GM23248 (cell line): Measurements from ENCODE around the gene ZNF32. TPM values are rescaled to one million over a fixed set of nuclear protein-coding genes. Genes with fewer than 3 reads are reported as not detected.
"Not testable (repeated sequence)": the region's sequence is repeated elsewhere in the genome, so short reads cannot be mapped to it uniquely, and the experiment has no call there.

Source experiments
- DNase-seq: peaks from one replicate; pipeline ENCODE4 v3.0.0-alpha.2; 2015
- H2AFZ ChIP-seq: fragments of 200-600 bp; sonication (generic); 2 replicates; pipeline ENCODE4 v1.6.1; 2016; ENCODE audit warnings: antibody characterized with exemption
- H3F3A ChIP-seq: fragments of 200-600 bp; sonication (generic); 2 replicates; pipeline ENCODE4 v1.6.1; 2016; ENCODE audit warnings: mild to moderate bottlenecking, antibody characterized with exemption, mixed run types; ENCODE audit not compliant: insufficient read depth
- H3K27ac ChIP-seq: fragments of 200-600 bp; sonication (generic); 2 replicates; pipeline ENCODE4 v1.5.1; 2016; ENCODE audit warnings: mild to moderate bottlenecking
- H3K27me3 ChIP-seq: fragments of 200-600 bp; sonication (generic); replicated peaks from 2 replicates; pipeline ENCODE4 v1.6.1; 2016; ENCODE audit warnings: mild to moderate bottlenecking; ENCODE audit not compliant: insufficient read depth
- H3K36me3 ChIP-seq: fragments of 200-600 bp; sonication (generic); 2 replicates; pipeline ENCODE4 v1.6.1; 2016; ENCODE audit warnings: low read depth, mild to moderate bottlenecking
- H3K4me1 ChIP-seq: fragments of 200-600 bp; sonication (generic); 2 replicates; pipeline ENCODE4 v1.6.1; 2016; ENCODE audit warnings: mild to moderate bottlenecking; ENCODE audit not compliant: insufficient read depth
- H3K4me2 ChIP-seq: fragments of 200-600 bp; sonication (generic); one replicate; pipeline ENCODE4 v1.6.1; 2016; ENCODE audit warnings: mild to moderate bottlenecking; ENCODE audit not compliant: unreplicated experiment
- H3K4me3 ChIP-seq: fragments of 200-600 bp; sonication (generic); 2 replicates; pipeline ENCODE4 v1.5.1; 2016; ENCODE audit warnings: mild to moderate bottlenecking
- H3K79me2 ChIP-seq: fragments of 200-600 bp; sonication (generic); 2 replicates; pipeline ENCODE4 v1.6.1; 2016; ENCODE audit warnings: mild to moderate bottlenecking; ENCODE audit not compliant: insufficient read depth
- H3K9ac ChIP-seq: fragments of 200-600 bp; sonication (generic); 2 replicates; pipeline ENCODE4 v1.6.1; 2016; ENCODE audit warnings: mild to moderate bottlenecking
- H3K9me2 ChIP-seq: fragments of 200-600 bp; sonication (generic); 2 replicates; pipeline ENCODE4 v1.6.1; 2016; ENCODE audit warnings: mixed run types, mild to moderate bottlenecking, moderate library complexity; ENCODE audit not compliant: insufficient read depth
- H3K9me3 ChIP-seq: fragments of 200-600 bp; sonication (generic); one replicate; pipeline ENCODE4 v1.6.1; 2017; ENCODE audit warnings: low read depth
- H4K20me1 ChIP-seq: fragments of 200-600 bp; sonication (generic); 2 replicates; pipeline ENCODE4 v1.6.0; 2016; ENCODE audit not compliant: insufficient read depth
- EZH2 ChIP-seq: fragments of 200-600 bp; sonication (generic); IDR thresholded peaks from 2 replicates; pipeline ENCODE4 v1.6.1; 2018; ENCODE audit warnings: antibody characterized with exemption, mild to moderate bottlenecking; ENCODE audit not compliant: insufficient read depth, poor library complexity, severe bottlenecking
- EZH2phosphoT487 ChIP-seq: fragments of 200-600 bp; sonication (generic); IDR thresholded peaks from 2 replicates; pipeline ENCODE4 v1.6.1; 2018; ENCODE audit warnings: antibody characterized with exemption, moderate library complexity, mild to moderate bottlenecking, low read depth; ENCODE audit not compliant: insufficient read depth
- WGBS, 2 experiments: methylation state at CpG; one replicate each; pipeline ENCODE4 v1.1.6; 2015 to 2017; ENCODE audit warnings: low lambda C conversion rate in 2 of 2, low coverage in 1 of 2; ENCODE audit errors: missing lambda C conversion rate in 2 of 2; 5-methylcytosine and 5-hydroxymethylcytosine counted together
- in situ Hi-C: fragments of 300-500 bp; cut with MboI; formaldehyde crosslinking; loops from 2 replicates; pipeline ENCODE4 v1.15.0; 2020
- polyA plus RNA-seq: library from polyadenylated mRNA; unstranded; fragments of >200 nt; fragmentation: Nextera tagmentation; extraction: Ambion mirVana; gene quantifications from 2 replicates; pipeline ENCODE4 v1.2.1, GENCODE V29; 2016
- total RNA-seq: library from RNA; depleted of rRNA; stranded (reverse); fragments of >200 nt; shearing (Covaris generic); gene quantifications from 2 replicates; pipeline ENCODE4 v1.2.3, GENCODE V29; 2014

ZNF32 gene
- total and polyA plus RNA-seq, 2 experiments from 2014 or later, result 24.6 to 42.1 TPM

DNA sequence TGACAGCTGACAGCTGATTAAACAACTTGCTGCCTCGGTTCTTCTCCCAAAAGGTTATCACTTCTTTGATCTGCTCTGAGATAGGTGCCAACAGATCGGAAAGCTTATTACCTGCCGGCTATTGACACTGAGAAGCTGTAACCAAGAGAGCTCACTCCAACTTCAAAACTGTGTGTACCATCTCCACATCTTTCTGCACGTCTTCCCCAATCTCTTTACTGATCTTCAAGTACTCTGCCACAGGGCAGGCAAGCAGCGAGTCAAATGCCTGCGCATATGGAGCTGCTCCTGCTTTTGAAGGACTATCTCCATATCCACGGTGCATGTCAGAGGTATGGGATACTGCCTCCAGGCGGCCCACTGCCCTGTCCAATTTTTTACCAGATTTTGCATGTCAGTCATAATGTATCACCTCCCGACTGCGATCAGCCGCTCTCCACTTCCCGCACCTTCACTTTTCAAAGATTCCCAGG lies 42.8 kb downstream of the ZNF32 start:
- Histone ChIP-seq H4K20me1 (no peaks in the 10 kb centered on the region), H2AFZ (peak overlapping the region; percentile 95), H3K9ac (peak overlapping the region; percentile 75; the same call in 1 of the 2 replicates), H3K9me2 (no peaks in the 10 kb centered on the region), H3K4me3 (peak overlapping the region; percentile 87), H3K27me3 (no peaks in the 10 kb centered on the region), H3K36me3 (no peaks in the 10 kb centered on the region), H3K4me1 (peaks cover 8% of the 10 kb centered on the region; the same call in 1 of the 2 replicates), H3K27ac (no peak overlapping the region), H3K4me2 (peak overlapping the region; percentile 69), H3F3A (peaks cover 9% of the 10 kb centered on the region), H3K79me2 (no peaks in the 10 kb centered on the region), H3K9me3 (no peaks in the 10 kb centered on the region)
- TF ChIP-seq EZH2phosphoT487, result no peak
- no peak for TF ChIP-seq EZH2
- WGBS, 2 experiments, result 27 to 30% methylated on average over 12 of the region's 12 CpGs
- DNase-seq, result no peak
- in situ Hi-C loops, result no loop called here

DNA sequence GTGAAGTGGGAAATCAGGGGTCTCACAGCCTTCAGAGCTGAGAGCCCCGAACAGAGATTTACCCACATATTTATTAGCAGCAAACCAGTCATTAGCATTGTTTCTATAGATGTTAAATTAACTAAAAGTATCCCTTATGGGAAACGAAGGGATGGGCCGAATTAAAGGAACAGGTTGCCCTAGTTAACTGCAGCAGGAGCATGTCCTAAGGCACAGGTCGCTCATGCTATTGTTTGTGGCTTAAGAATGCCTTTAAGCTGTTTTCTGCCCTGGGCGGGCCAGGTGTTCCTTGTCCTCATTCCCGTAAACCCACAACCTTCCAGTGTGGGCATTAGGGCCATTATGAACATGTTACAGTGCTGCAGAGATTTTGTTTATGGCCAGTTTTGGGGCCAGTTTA lies 47.1 kb downstream of the ZNF32 start:
- DNase-seq, H3K79me2 ChIP-seq, in situ Hi-C loops, H3K27ac ChIP-seq, H3F3A ChIP-seq, H4K20me1 ChIP-seq, H3K27me3 ChIP-seq, H3K9ac ChIP-seq, H3K36me3 ChIP-seq, H3K4me1 ChIP-seq, H3K9me3 ChIP-seq, H3K4me2 ChIP-seq, H3K4me3 ChIP-seq, H2AFZ ChIP-seq, H3K9me2 ChIP-seq: not testable (repeated sequence)
- WGBS, 2 experiments, result 75 to 80% methylated on average over 6 of the region's 6 CpGs

DNA sequence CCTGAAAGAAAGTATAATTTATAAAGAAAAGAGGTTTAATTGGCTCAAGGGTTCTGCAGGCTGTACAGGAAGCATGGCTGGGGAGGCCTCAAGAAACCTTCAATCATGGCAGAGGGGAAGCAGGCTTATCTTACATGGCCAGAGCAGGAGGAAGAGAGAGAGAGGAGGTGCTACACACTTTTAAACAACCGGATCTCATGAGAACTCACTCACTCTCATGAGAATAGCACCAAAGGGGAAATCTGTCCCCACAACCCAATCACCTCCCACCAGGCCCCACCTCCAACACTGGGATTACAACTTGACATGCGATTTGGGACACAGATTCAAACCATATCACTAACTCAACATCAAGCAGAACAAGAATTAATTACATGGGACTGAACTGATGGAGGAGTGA lies 49.3 kb downstream of the ZNF32 start:
- Histone ChIP-seq H3K4me1 (no peaks in the 10 kb centered on the region), H3K36me3 (no peaks in the 10 kb centered on the region), H2AFZ (no peak overlapping the region), H3K9me2 (no peaks in the 10 kb centered on the region), H3K4me2 (no peak overlapping the region), H3F3A (no peaks in the 10 kb centered on the region), H4K20me1 (no peaks in the 10 kb centered on the region), H3K79me2 (no peaks in the 10 kb centered on the region), H3K9me3 (no peaks in the 10 kb centered on the region), H3K27me3 (no peaks in the 10 kb centered on the region), H3K4me3 (no peak overlapping the region), H3K27ac (no peak overlapping the region), H3K9ac (no peak overlapping the region)
- in situ Hi-C loops, result no loop called here
- 92 to 96% methylated on average over 2 of the region's 2 CpGs for WGBS, 2 experiments
- DNase-seq, result no peak
- TF ChIP-seq EZH2phosphoT487 (no peak), EZH2 (no peak)

DNA sequence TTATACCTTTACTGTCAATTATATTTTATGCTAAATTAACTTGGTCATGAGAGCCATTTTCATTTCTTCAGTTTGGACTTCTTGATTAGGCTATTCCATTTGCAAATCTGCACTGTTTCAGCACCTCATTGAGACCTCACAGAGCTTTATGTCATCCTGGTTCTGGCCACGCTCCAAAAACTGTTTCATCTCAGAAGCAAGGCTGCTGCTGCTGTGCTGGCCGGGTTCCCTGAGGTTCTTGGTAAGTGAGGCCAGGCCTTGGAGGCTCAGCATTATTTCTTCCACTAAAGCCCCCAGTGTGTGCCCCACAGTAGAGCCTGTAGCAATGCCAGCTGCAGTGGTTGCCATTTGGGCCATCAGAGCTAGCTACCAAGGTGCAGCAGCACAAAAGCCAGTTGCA lies 50.2 kb downstream of the ZNF32 start:
- Histone ChIP-seq H3K4me2 (no peak overlapping the region), H3K79me2 (no peaks in the 10 kb centered on the region), H3K27me3 (no peaks in the 10 kb centered on the region), H3K27ac (no peak overlapping the region), H3F3A (no peaks in the 10 kb centered on the region), H3K9me2 (no peaks in the 10 kb centered on the region), H2AFZ (no peak overlapping the region), H3K4me3 (no peak overlapping the region), H3K9me3 (no peaks in the 10 kb centered on the region), H3K4me1 (no peaks in the 10 kb centered on the region), H4K20me1 (no peaks in the 10 kb centered on the region), H3K9ac (no peak overlapping the region), H3K36me3 (no peaks in the 10 kb centered on the region)
- in situ Hi-C loops, result no loop called here
- TF ChIP-seq EZH2phosphoT487 (no peak), EZH2 (no peak)
- 72 to 76% methylated on average over 2 of the region's 2 CpGs for WGBS, 2 experiments
- peak; percentile 49 for DNase-seq

DNA sequence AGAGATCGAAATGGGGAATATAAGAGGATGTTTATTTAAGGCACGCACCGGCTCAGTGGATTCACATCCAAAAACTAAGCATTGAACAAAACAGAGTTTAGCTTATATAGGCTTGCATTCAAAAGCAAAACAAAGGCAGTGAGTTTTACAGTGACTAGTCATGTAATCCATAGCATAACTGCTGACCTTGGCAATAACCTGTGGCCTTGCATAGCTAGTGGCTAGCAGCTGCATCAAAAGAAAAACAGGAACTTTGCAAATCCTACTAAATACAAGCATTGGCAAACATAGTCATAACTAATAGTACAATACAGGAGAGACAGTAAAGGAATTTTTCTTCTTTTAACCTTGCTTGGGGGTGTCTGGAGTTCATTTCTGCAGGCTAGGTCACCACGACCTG lies 52.1 kb downstream of the ZNF32 start:
- Histone ChIP-seq H4K20me1 (no peaks in the 10 kb centered on the region), H3K27me3 (no peaks in the 10 kb centered on the region), H3K4me2 (no peak overlapping the region), H3K4me3 (no peak overlapping the region), H3K9me2 (no peaks in the 10 kb centered on the region), H3K9ac (no peak overlapping the region), H3K9me3 (no peaks in the 10 kb centered on the region), H3F3A (no peaks in the 10 kb centered on the region), H2AFZ (no peak overlapping the region; the same call in 1 of the 2 replicates), H3K4me1 (no peaks in the 10 kb centered on the region), H3K36me3 (no peaks in the 10 kb centered on the region), H3K27ac (no peak overlapping the region), H3K79me2 (no peaks in the 10 kb centered on the region)
- DNase-seq, result no peak
- TF ChIP-seq EZH2 (no peak), EZH2phosphoT487 (no peak)
- whole genome bisulfite sequencing, 2 experiments, result 93 to 95% methylated on average over 4 of the region's 4 CpGs
- in situ Hi-C loops, result no loop called here
